Psoas muscle (tissue), 8 donors: ENCODE data around the gene PIH1D1. TPM values are rescaled to one million over a fixed set of nuclear protein-coding genes. Genes with fewer than 3 reads are reported as not detected.

Experiments
- ATAC-seq, 4 donors: fragments of 200-7000 bp; cut with Tn5 transposase; one replicate each; pipeline ENCODE4 v1.9.1; 2020; ENCODE audit warnings: moderate library complexity in 3 of 4, mild to moderate bottlenecking in 2 of 4
- DNase-seq, 2 donors: peaks; one replicate each; pipeline ENCODE4 v3.0.0-alpha.2; 2020
- H3K27ac ChIP-seq: fragments of 200-600 bp; one replicate; pipeline ENCODE4 v1.8.0; 2022
- H3K27me3 ChIP-seq, 3 donors: fragments of 200-600 bp in 1 of 3; one replicate each; pipeline versions ENCODE4 v1.6.1 to v1.8.0; 2013 to 2022; ENCODE audit warnings: low read length in 2 of 3, mild to moderate bottlenecking in 2 of 3, moderate library complexity in 1 of 3; ENCODE audit not compliant: insufficient read depth in 3 of 3
- H3K36me3 ChIP-seq, 2 donors: fragments of 200-600 bp in 1 of 2; one replicate each; pipeline versions ENCODE4 v1.6.1 to v1.8.0; 2013 to 2022; ENCODE audit warnings: low read depth in 1 of 2, mild to moderate bottlenecking in 1 of 2, moderate library complexity in 1 of 2; ENCODE audit not compliant: insufficient read depth in 1 of 2
- H3K4me1 ChIP-seq: fragments of 200-600 bp; one replicate; pipeline ENCODE4 v1.8.0; 2022
- H3K4me3 ChIP-seq: fragments of 200-600 bp; one replicate; pipeline ENCODE4 v1.8.0; 2022; ENCODE audit warnings: mild to moderate bottlenecking
- H3K9me3 ChIP-seq: fragments of 200-600 bp; one replicate; pipeline ENCODE4 v1.8.0; 2022
- WGBS, 3 donors: extraction: QIAGEN DNeasy Blood & Tissue Kit; methylation state at CpG; one replicate each; pipeline versions ENCODE4 v1.1.6 to v1.1.7; 2013; 5-methylcytosine and 5-hydroxymethylcytosine counted together
- intact Hi-C, 2 donors: fragments of 100-400 bp; cut with DNase I; formaldehyde crosslinking; loops; one replicate each; pipeline versions ENCODE4 v1.11.0 to v1.14.2; 2022
- polyA plus RNA-seq, 3 donors: library from polyadenylated mRNA; stranded (reverse); fragments of 200-250 nt; gene quantifications; one replicate each; pipeline ENCODE4 v1.2.3, GENCODE V29; 2013
- total RNA-seq, 4 donors: library from RNA; stranded (reverse); fragmentation: NEBNext Ultra II Directional in 2 of 4; extraction: Animal tissue kit (Norgen Biotek cat#: 25700) in 2 of 4; gene quantifications; one replicate each; pipeline versions ENCODE4 v1.2.1 to v1.2.4, GENCODE V29; 2021 to 2023
- TF ChIP-seq, protein P1 (sequence below): fragments of 200-600 bp; IDR thresholded peaks from one replicate; pipeline ENCODE4 v1.8.0; 2022; ENCODE audit warnings: antibody characterized with exemption
- donor health status: healthy with polysubstance abuse.
- donor health status: DM: no; HTN: no; CAD: no; lungs with moderate emphysema.
- donor health status: Bipolar disorder and iron deficiency.
- donor health status: healthy.
- donor health status: DM: yes; HTN: yes; CAD: no.
- donor health status: DM: no; HTN: no; CAD: no.
- donor health status: DM: no; HTN: no; CAD: no.
- donor health status: DM: yes; HTN: yes; CAD: no.

PIH1D1 gene
- total and polyA plus RNA-seq, 7 donors = 37.2 to 69.8 (median 46.4) TPM

- Histone ChIP-seq H3K27ac (no peak overlapping the region), H3K4me1 (peaks cover 19% of the 10 kb centered on the region), H3K36me3 (no peaks in the 10 kb centered on the region), H3K4me3 (no peak overlapping the region), H3K27me3 (peaks cover 0 to 97% (median 65%) of the 10 kb centered on the region in 3 donors), H3K9me3 (no peaks in the 10 kb centered on the region)
- intact Hi-C loops = no loop called here
- ATAC-seq (no peak), DNase-seq (no peak)
- TF ChIP-seq, protein P1, sequence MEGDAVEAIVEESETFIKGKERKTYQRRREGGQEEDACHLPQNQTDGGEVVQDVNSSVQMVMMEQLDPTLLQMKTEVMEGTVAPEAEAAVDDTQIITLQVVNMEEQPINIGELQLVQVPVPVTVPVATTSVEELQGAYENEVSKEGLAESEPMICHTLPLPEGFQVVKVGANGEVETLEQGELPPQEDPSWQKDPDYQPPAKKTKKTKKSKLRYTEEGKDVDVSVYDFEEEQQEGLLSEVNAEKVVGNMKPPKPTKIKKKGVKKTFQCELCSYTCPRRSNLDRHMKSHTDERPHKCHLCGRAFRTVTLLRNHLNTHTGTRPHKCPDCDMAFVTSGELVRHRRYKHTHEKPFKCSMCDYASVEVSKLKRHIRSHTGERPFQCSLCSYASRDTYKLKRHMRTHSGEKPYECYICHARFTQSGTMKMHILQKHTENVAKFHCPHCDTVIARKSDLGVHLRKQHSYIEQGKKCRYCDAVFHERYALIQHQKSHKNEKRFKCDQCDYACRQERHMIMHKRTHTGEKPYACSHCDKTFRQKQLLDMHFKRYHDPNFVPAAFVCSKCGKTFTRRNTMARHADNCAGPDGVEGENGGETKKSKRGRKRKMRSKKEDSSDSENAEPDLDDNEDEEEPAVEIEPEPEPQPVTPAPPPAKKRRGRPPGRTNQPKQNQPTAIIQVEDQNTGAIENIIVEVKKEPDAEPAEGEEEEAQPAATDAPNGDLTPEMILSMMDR = no peak
- 38 to 47% (median 44%) methylated on average over 12 of the region's 12 CpGs for WGBS, 3 donors
Observed at GRCh38 chr19:49427339-49427738, 24.3 kb downstream of the PIH1D1 start.

DNA sequence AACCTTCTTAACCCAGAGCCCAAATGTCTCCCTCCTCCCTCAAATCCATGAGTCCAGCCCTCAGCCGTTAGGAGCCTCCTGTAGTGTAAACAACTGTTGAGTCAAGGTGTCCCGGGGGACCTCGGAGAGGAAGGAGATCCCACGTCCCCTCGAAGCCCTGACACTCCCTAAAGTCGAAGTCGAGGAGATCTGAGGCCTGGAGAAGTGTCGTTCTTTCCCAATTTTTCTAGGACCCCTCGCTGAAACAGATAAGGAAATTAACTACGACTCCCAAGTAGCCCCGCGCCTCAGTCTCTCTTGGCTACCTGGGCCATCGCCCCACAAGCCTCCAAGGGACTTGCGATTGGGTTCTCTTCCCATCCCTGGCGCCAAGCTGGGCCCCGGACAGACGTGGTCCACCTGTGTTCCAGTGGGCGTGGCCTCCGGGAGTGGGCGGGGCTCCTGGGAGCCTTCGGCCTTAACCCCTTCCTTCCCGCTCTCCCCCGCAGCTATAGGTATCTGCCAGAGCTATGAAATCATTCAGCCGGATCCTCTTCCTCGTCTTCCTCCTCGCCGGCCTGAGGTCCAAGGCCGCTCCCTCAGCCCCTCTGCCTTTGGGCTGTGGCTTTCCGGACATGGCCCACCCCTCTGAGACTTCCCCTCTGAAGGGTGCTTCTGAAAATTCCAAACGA, 25.6 kb downstream of the PIH1D1 start:
- TF ChIP-seq, protein P1 = no peak
- 3 to 4% (median 4%) methylated on average over 27 to 30 of the region's 30 CpGs for WGBS, 3 donors
- Histone ChIP-seq H3K27ac (no peak overlapping the region), H3K36me3 (no peaks in the 10 kb centered on the region), H3K4me3 (no peak overlapping the region), H3K4me1 (peaks cover 25% of the 10 kb centered on the region), H3K27me3 (peaks cover 0 to 97% (median 63%) of the 10 kb centered on the region in 3 donors), H3K9me3 (no peaks in the 10 kb centered on the region)
- intact Hi-C loops = no loop called here
- no peak for ATAC-seq
- DNase-seq = no peak

GRCh38 chr19:49425178-49425577, 26.4 kb downstream of the PIH1D1 start, which contains the start of gene GFY:
GFY (plus strand) TSS chr19:49425388; CDS start chr19:49426431, 1,043 bp downstream.
- intact Hi-C loops = no loop called here
- Histone ChIP-seq H3K9me3 (no peaks in the 10 kb centered on the region), H3K27ac (no peak within 1 kb of the TSS), H3K4me3 (no peak within 1 kb of the TSS), H3K27me3 (peaks cover 0 to 97% (median 62%) of the 10 kb centered on the region in 3 donors), H3K4me1 (peaks cover 28% of the 10 kb centered on the region), H3K36me3 (no peaks in the 10 kb centered on the region)
- 46 to 51% (median 49%) methylated on average over 7 of the region's 7 CpGs for WGBS, 3 donors
- no peak for DNase-seq
- ATAC-seq = no peak
- TF ChIP-seq, protein P1 = no peak

DNA sequence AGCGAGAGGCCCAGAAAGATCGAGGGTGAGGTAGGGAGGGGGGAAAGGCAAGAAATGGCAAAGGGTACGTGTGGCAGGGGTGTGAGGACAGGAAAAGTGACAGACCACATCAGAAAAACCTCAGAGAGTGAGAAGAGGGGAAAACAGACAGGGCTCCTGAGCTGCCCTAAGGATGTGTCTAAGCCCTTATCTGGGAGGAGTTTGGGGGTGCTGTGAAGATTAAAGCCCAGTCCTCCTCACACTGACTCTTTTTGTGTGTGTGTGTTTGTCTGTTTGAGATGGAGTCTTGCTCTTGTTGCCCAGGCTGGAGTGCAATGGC, 27.7 kb downstream of the PIH1D1 start:
- H3K4me3 ChIP-seq = no peak overlapping the region
- no peaks in the 10 kb centered on the region for H3K9me3 ChIP-seq
- H3K36me3 ChIP-seq = no peaks in the 10 kb centered on the region
- WGBS, 3 donors = 6 to 13% (median 10%) methylated on average over 3 of the region's 3 CpGs
- ATAC-seq (no peak), DNase-seq (no peak)
- intact Hi-C loops = no loop called here
- H3K27ac ChIP-seq = no peak overlapping the region
- peaks cover 0 to 98% (median 59%) of the 10 kb centered on the region in 3 donors for H3K27me3 ChIP-seq
- peaks cover 28% of the 10 kb centered on the region for H3K4me1 ChIP-seq
- TF ChIP-seq, protein P1 = no peak
